ENCODE data around the gene HAPLN2.
"Not testable (repeated sequence)": the region's sequence is repeated elsewhere in the genome, so short reads cannot be mapped to it uniquely, and the experiment has no call there.

The HAPLN2 gene

DNA sequence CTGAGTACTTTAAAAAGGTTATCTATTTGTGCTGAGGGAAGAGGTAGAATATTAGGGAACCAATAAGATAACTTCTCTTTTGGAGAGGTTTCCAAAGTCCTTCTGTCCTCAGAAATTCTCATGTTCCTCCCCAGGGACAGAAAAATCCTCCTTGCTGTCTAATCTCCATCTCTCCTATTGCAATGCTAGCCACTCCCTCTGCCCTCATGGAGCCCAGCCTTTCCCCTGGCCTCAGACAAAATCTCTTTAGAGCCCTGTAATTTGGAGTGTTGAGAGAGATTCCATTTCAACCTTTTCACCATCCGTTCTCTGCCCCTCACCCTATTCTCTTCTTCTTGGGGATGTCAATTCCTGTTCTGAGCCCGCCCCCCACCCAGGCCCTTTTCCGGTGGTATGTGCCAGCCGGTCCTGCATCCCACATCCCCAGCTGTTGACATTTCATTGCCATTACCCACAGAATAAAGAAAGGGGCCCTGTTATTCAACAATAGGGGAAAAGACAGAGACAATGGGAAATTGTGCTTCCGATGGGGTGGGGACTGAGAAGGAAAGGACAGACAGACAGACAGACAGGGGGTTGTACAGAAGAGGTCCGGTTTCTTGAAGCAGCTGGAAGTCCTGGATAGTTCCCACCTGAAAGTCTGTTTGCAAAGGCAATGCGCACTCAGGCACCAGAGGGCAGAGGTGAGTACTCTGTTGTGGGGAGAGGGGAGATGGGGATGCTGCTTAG, at the start of gene HAPLN2:
Gene HAPLN2 (plus strand): TSS at position 563 of the 729 bp plus-strand sequence. CDS start 4,076 bp downstream, outside the sequence.
- DNase-seq: peak; percentile 29

DNA sequence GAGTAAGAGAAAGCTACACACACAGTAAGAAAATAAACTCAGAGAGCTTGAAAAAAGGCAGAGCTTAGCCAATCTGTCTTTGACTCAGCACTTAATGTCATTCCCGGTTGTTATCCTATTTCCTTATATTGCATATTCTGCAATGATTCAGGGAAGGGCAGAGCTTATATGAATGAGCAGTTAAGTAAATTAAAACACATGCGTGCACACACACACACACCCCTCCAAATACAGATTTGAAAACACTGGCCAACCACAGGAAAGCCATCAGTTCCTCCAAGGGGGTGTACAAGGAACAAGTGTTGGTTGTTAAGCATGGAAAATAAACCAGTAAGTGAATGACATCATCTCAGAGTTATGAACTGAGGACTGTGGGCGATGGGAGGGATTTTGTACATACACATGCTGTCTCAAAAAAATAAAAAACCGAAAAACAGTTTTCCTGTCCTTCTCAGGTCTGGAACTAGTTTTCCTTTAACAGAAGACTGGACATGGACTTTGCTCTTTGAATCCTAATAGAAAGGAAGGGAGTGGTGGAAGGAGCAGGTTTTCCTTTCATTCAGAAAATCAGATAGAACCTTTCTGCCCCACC, 47.9 kb upstream of the HAPLN2 start:
- no peak for DNase-seq

DNA sequence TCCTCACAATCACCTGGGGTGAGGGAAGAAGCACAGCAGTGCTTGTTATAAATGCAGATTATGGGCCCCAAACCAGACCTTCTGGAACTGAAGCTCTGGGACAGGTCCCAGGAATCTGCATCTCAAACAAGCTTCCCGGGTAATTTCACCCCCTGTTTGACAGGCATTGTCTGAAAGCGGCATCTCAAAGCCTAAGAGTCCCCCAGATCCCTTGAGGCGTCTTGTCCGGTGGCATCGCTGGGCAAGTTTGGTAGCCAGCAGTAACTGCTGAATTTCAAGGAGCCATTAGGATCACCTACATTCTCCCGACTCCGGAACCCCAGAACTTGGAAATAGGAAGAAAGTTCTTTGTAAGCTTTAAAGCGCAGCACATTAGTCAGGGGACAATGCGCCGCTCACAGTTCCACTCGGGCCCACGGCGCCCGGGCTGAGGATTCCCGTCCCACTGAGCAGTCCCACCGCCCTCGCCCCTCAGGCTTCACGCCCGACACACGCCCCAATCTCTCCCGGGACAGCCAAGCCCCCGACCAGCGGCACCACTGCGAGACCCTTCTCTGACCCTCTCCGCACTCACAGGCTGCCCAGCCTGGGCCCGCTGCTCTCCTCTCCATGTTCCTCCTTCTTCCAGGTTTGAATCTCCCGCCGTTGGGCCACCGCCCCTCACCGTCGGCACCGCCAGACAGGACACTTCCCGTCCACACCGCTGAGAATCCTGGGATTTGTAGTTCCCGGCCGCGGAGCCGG, 47.1 kb upstream of the HAPLN2 start, which contains the start of gene IQGAP3:
Gene IQGAP3 (minus strand): TSS at position 647 of the 744 bp plus-strand sequence. CDS start 36 bp downstream, at position 611.
- DNase-seq: peak; percentile 84

DNA sequence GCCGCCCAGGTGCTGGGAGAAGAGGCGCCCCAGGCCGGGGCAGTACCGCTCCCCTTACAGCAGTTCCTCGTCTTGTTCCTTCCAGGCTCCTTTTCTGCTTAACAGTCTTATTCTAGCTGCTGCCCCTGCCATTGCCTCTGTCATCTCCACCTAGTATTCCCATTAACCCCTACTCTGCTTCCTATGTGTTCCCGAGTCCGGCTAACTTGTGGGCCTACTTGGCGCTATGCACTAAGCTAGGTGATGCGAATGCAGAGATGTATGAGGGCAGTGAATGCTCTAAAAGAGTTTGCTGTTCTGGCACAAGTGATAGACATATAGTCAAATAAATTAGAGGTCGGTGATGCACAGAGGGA, 46.6 kb upstream of the HAPLN2 start:
- no peak for DNase-seq

DNA sequence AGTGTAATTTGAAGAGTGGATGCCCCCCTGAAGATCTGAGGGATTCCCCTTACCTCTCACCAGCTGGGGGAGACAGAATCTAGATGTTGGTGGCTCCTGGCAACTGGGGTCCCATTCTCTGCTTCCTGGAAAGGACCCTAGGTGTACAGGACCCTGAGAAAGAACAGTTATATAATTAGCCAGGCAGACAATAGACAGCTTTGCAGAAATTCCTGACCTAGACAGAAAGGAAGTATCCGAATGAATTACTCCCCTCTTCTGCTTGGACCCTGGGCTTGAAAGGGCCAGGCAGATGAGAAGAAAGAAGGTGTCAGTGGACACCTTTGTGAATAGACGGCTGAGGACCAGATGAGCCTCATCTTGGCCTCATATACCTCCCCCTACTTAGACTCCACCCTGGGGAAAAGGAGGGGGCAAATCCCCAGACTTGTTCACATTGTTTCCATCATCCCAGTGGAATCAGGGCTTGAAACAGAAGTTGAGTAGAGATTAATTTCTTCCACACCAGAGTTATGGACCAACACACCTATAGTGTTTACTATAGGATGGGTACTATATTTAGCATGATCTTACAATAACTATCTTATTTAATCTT, 45.1 kb upstream of the HAPLN2 start:
- DNase-seq: no peak

- no peak for DNase-seq
Measured at GRCh38 chr1:156577550-156577949, 41.7 kb upstream of the HAPLN2 start.

- DNase-seq: no peak
Measured at GRCh38 chr1:156578055-156578454, 41.2 kb upstream of the HAPLN2 start.

DNA sequence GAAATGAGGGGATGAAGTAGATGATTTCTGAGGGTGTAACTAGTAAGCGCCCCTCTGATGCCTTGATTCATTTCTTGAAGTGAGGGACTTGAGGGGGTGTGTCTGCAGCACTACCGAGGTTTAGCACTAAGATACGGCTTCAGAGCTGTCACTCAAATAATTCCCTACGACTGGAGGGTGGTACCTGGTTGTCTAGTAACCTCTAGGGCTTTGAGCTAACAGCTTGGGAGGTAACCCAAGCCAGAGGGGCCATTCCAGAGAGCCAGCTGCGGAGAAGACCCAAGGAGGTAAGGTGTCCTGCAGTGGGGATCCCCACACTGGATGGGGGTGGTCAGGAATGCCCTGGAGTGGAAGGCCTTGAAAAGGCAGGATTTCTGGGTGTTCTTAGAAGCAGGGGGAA, 39.7 kb upstream of the HAPLN2 start, which contains the start of gene TTC24:
Gene TTC24 (plus strand): TSS at position 252 of the 400 bp plus-strand sequence. CDS start 1,642 bp downstream, outside the sequence.
- no peak for DNase-seq

DNA sequence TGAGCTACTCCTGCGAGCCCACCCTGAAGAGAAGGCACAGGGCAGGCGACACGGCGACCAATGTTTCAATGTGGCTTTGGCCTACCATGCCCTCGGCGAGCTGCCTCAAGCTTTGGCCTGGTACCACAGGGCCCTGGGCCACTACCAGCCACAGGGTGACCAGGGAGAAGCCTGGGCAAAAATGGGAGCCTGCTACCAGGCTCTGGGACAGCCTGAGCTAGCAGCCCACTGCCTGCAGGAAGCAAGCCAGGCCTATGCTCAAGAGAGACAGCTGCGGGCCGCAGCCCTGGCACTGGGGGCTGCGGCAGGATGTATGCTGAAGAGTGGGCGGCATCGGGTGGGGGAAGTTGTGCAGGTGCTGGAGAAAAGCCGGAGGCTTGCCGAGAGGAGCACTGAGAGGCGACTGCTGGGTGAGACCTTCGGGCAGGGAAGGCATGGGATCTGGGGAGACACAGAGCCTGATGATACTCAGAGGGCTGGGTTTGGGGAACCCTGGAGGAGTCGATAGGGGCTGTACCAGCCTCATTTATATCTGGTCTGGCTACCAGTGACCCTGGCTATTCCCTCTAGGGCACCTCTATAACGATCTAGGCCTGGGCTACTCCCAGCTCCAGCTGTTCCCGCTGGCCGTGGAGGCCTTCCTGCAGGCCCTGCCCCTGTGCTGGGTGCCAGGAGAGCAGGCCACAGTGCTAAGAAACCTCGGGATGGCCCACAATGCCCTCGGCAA, 37.4 kb upstream of the HAPLN2 start:
- no peak for DNase-seq

DNA sequence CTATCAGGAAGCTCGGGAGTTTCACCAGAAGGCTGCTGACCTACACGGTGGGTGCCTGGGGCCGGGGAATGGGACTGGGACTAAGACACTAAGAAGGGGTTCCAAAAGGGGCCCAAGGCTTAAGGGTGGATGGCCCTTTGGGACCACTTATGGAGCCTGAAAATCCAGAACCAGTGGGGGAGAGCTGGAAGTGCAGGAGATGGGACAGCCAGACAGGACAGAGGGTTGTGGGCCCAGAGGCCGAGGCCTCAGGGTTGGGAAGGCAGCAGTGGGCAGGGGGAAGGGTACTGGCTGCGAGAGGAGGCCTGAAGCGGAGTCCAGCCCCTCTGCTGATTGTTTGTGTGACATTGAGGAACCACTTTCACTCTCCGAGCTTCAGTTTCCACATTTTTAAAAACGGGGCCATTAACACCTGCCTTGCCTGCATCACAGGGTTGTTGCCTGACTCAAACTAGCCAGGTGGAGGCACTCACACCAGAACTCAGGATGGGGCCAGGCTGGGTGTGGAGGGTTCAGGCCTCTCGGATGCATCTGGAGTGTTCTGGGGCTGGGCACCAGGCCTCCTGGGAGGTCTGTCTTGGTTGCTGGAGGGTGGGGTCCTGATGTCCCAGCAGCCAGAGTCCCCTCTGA, 36.7 kb upstream of the HAPLN2 start:
- no peak for DNase-seq

- peak; percentile 82 for DNase-seq
Measured at GRCh38 chr1:156583821-156584622, 35.2 kb upstream of the HAPLN2 start.

- DNase-seq: no peak
Measured at GRCh38 chr1:156584813-156585212, 34.4 kb upstream of the HAPLN2 start.

- DNase-seq: no peak
Measured at GRCh38 chr1:156586323-156586722, 32.9 kb upstream of the HAPLN2 start.

DNA sequence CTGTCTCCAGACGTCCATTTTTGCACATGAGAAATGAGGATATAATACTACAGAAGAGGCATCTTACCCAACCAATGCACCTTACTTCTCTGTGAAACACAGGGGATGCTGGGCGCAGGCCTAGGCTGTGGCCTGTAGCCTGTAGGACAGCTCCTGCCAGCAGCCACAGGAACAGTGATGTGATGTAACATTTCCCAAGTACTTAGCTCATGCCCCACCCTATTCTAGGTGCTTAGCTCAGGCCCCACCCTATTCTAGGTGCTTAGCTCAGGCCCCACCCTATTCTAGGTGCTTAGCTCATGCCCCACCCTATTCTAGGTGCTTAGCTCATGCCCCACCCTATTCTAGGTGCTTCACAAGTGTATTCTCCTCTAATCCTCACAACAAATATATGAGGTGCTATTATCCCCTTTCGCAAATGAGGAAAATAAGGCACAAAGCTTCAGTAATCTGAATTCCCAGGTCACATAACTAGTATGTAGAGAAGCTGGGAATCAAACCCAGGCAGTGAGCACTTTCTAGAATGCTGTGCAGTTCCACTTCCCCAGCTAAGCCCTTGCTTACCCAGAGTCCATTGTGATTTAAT, 32.2 kb upstream of the HAPLN2 start:
- no peak for DNase-seq

DNA sequence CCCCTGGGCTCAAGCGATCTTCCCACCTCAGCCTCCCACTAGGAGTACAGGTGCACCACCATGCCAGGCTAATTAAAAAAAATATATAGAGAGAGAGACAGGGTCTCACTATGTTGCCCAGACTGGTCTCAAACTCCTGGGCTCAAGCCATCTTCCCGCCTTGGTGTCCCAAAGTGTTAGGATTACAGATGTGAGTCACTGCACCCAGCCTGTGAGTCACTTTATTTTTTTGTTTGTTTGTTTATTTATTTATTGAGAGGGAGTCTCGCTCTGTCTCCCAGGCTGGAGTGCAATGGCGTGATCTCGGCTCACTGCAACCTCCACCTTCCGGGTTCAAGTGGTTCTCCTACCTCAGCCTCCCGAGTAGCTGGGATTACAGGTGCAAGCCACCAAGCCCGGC, 31.3 kb upstream of the HAPLN2 start:
- DNase-seq: not testable (repeated sequence)

- no peak for DNase-seq
Measured at GRCh38 chr1:156589546-156589945, 29.7 kb upstream of the HAPLN2 start.

- no peak for DNase-seq
Measured at GRCh38 chr1:156590326-156591180, 28.7 kb upstream of the HAPLN2 start.

GRCh38 chr1:156591181-156591431, 28.1 kb upstream of the HAPLN2 start:
- no peak for DNase-seq

DNA sequence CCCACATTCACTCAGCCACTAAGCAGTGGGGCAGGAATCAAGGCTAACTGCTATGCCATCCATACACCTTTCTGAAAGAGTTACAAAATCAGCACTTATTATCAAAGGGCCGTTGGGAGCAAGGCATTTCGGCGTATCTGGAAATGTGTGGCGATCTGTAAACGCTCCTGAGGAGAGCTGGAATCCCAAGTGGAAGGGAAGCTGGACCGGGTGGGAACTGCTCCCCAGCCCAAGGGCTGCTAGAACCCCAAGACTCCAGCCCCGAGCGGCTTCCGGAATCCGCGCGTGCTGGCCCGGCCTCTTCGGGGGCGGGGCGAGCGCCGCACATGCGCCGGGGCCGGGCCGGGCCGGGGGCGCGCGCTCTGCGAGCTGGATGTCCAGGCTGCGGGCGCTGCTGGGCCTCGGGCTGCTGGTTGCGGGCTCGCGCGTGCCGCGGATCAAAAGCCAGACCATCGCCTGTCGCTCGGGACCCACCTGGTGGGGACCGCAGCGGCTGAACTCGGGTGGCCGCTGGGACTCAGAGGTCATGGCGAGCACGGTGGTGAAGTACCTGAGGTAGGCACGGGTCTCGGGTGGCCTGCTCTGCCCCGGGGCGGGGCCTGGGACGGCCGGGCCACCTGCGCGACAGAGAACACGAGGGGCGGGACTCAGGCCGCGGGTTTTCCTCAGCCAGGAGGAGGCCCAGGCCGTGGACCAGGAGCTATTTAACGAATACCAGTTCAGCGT, 27.6 kb upstream of the HAPLN2 start, which contains the start of gene NAXE:
Gene NAXE (plus strand): TSS at position 345 of the 726 bp plus-strand sequence. CDS start 29 bp downstream, at position 374.
- DNase-seq: peak; percentile 80
